Cardiac muscle cell (in vitro differentiated cells and primary cell): ENCODE results near the gene HM13. TPM values are rescaled to one million over a fixed set of nuclear protein-coding genes. Genes with fewer than 3 reads are reported as not detected.
A peak's percentile ranks its signal among the peaks of the same experiment; 100 is the strongest.
"Not testable (repeated sequence)": the region's sequence is repeated elsewhere in the genome, so short reads cannot be mapped to it uniquely, and the experiment has no call there.

Experiments
- DNase-seq, 2 donors: peaks; one replicate each; pipeline versions ENCODE4 v3.0.0 to v3.0.0-alpha.2; 2010 to 2017; ENCODE audit warnings: low read depth in 1 of 2, low spot score in 1 of 2
- H3K27ac ChIP-seq: fragments of 200-600 bp; sonication (generic); 2 replicates; pipeline ENCODE4 v1.5.1; 2016
- H3K27me3 ChIP-seq: fragments of 200-600 bp; sonication (generic); 2 replicates; pipeline ENCODE4 v1.6.0; 2016; ENCODE audit warnings: control low read depth
- H3K36me3 ChIP-seq: fragments of 200-600 bp; sonication (generic); 2 replicates; pipeline ENCODE4 v1.5.1; 2016; ENCODE audit warnings: control low read depth
- H3K4me1 ChIP-seq: fragments of 200-600 bp; sonication (generic); 2 replicates; pipeline ENCODE4 v1.8.1; 2017; ENCODE audit warnings: low read depth, mild to moderate bottlenecking, mixed run types
- H3K4me3 ChIP-seq: fragments of 200-600 bp; sonication (generic); 2 replicates; pipeline ENCODE4 v1.5.1; 2016; ENCODE audit warnings: mild to moderate bottlenecking
- H3K9me3 ChIP-seq: fragments of 200-600 bp; sonication (generic); 2 replicates; pipeline ENCODE4 v1.5.1; 2017; ENCODE audit warnings: low read depth, mild to moderate bottlenecking, control low read depth
- polyA plus RNA-seq: library from polyadenylated mRNA; unstranded; fragments of >200 nt; fragmentation: Nextera tagmentation; extraction: Ambion mirVana; gene quantifications from 2 replicates; pipeline ENCODE4 v1.2.1, GENCODE V29; 2016
- total RNA-seq: library from RNA; depleted of rRNA; stranded (reverse); fragments of >200 nt; gene quantifications from 2 replicates; pipeline ENCODE4 v1.2.3, GENCODE V29; 2016
- TF ChIP-seq, protein P1 (sequence below): IDR thresholded peaks from 2 replicates; pipeline ENCODE4 v1.5.1; 2012; ENCODE audit warnings: low read depth, mild to moderate bottlenecking, low read length

Gene HM13
- total and polyA plus RNA-seq, 2 experiments from 2014 or later: 49.8 to 170 TPM

DNA sequence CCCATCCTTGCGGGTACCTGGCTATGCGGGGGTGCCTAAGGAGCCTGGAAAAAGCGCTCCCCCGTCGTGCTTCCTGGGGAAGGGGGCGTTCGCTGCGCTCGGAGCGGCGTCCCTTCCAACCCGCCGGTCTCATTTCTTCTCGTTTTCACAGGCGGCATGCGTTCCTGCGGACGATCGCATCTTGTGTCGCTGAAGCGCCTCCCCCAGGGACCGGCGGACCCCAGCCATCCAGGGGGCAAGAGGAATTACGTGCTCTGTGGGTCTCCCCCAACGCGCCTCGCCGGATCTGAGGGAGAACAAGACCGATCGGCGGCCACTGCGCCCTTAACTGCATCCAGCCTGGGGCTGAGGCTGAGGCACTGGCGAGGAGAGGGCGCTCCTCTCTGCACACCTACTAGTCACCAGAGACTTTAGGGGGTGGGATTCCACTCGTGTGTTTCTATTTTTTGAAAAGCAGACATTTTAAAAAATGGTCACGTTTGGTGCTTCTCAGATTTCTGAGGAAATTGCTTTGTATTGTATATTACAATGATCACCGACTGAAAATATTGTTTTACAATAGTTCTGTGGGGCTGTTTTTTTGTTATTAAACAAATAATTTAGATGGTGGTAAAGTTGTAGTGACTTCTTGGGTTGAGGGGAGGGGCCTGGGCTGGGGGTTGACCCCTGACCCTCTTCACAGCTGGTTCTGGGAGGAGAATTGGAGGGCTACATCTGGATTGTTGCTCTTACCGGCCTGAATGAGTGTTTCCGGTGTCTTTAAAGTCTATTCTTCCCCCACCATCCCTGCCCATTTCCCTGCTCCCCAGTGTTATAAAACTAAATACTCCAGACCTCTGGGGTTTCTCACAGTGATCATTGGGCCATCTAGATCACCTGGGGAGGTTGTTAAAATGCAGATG lies 91.9 kb downstream of the HM13 start:
- H3K36me3 ChIP-seq: no peaks in the 10 kb centered on the region
- H3K27ac ChIP-seq: peak overlapping the region; percentile 99
- peaks cover 28% of the 10 kb centered on the region for H3K4me1 ChIP-seq
- no peaks in the 10 kb centered on the region for H3K9me3 ChIP-seq
- peak overlapping the region; percentile 82 for H3K4me3 ChIP-seq
- TF ChIP-seq, protein P1, sequence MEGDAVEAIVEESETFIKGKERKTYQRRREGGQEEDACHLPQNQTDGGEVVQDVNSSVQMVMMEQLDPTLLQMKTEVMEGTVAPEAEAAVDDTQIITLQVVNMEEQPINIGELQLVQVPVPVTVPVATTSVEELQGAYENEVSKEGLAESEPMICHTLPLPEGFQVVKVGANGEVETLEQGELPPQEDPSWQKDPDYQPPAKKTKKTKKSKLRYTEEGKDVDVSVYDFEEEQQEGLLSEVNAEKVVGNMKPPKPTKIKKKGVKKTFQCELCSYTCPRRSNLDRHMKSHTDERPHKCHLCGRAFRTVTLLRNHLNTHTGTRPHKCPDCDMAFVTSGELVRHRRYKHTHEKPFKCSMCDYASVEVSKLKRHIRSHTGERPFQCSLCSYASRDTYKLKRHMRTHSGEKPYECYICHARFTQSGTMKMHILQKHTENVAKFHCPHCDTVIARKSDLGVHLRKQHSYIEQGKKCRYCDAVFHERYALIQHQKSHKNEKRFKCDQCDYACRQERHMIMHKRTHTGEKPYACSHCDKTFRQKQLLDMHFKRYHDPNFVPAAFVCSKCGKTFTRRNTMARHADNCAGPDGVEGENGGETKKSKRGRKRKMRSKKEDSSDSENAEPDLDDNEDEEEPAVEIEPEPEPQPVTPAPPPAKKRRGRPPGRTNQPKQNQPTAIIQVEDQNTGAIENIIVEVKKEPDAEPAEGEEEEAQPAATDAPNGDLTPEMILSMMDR: no peak
- H3K27me3 ChIP-seq: no peaks in the 10 kb centered on the region
- peak; percentile 39 to 52 for DNase-seq

DNA sequence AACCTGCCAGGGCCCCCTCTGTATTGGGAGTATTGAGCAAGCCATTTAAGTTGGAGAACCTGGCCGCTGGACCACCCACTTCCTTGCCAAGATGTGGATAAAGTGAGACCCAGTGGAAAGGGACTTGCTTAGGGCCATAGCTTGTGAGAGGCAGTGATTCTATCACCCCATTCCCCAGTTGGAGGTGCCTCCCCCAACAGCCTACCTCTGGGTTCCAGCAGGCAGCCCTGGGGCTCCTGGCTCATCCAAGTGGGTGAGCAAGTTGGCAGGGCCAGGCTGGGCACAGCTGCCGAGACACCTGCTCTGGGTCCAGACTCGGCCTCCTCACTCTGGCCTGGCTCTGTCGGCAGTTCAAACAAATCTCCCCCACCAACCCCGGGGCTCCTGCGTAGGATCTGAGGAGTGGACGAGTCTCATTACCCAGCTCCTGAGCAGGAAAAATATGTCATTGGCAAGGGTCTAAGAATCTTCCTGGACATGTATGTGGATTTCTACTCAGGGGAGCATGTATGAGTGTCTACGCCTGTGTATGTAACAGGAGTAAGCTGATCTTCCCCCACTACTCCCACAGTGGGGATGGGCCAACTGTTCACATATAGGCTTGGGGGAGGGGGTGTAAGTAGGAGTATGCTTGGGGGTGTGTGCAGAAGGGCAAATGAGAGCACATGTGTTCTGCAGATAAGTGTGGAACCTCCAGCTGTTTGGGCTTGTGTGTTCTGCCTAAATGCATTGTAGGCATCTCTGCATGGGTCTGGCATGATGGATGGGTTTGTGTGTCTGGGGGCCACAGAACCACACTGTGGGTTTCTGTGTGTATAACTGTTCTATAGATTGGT lies 92.8 kb downstream of the HM13 start:
- peaks cover 28% of the 10 kb centered on the region for H3K4me1 ChIP-seq
- peak overlapping the region; percentile 82 for H3K4me3 ChIP-seq
- peak overlapping the region; percentile 99 for H3K27ac ChIP-seq
- peak; percentile 68 to 88 for DNase-seq
- no peaks in the 10 kb centered on the region for H3K36me3 ChIP-seq
- TF ChIP-seq, protein P1: no peak
- H3K27me3 ChIP-seq: no peaks in the 10 kb centered on the region
- H3K9me3 ChIP-seq: no peaks in the 10 kb centered on the region

DNA sequence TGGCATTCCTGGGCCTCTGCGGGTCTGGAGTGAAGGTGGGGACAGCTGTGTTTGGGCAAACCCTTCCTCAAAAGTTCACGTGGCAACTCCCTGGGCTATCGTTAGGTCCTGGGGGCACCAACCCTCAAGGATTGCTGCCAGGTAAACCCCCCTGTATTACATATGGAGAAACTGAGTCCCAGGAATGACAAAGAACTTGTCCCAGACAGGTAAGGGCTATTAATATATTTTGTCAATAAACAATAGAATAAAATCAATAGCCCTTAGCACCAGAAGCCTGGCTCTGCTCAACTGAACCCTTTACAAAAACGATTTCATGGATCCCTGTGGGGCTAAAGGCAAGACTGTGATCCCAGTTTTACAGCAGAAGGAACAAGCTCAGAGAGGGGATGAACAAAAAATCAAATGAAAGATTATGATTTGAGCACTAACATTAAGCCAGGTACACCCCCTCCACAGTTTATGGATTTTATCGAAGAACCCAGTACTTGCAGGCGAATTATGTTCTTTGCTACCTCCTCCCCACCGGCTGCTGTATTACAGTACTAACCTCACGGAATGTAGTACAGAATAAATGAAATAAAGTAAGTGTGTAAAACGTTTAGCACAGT lies 93.5 kb downstream of the HM13 start:
- TF ChIP-seq, protein P1: no peak
- H3K36me3 ChIP-seq: no peaks in the 10 kb centered on the region
- peak overlapping the region; percentile 99 for H3K27ac ChIP-seq
- DNase-seq: peak in 1 of 2 donors; percentile 37
- H3K4me3 ChIP-seq: peak overlapping the region; percentile 82
- no peaks in the 10 kb centered on the region for H3K9me3 ChIP-seq
- no peaks in the 10 kb centered on the region for H3K27me3 ChIP-seq
- peaks cover 28% of the 10 kb centered on the region for H3K4me1 ChIP-seq

DNA sequence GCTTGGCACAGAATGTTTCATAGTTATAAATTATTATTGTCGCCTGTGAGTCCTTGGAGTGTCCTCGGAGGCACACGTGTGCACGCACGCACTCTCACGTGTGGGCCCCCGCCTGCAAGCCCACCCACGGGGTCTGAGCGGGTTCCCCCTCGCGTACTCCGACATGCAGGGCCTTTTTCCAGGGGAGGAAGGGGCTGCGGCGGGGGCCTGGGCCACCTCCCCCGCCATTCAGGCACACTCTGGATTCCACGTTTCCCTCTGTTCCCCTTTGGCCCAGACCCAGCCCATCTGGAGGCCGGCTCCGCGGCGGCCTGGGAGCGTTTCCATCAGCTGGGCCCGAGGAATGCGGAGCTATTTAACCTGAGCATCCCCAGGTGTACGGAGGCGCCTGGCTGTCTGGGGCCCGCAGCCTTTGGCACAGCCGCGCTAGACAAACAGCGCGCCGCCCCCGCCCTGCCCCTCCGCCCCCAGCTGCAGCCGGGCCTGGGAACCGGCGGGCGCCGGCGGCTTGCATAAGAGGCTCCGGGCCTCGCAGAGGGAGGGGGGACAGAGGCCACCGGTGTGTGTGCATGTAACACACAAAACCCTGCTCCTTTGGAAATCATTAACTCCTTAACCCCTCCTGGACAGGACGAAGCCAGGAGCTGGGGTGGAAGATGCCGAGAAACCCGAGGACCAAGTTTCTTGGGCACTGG lies 94.2 kb downstream of the HM13 start:
- Histone ChIP-seq H3K4me1 (peaks cover 28% of the 10 kb centered on the region), H3K4me3 (no peak overlapping the region), H3K9me3 (no peaks in the 10 kb centered on the region), H3K36me3 (no peaks in the 10 kb centered on the region), H3K27ac (peak overlapping the region; percentile 99), H3K27me3 (no peaks in the 10 kb centered on the region)
- DNase-seq: peak; percentile 76 to 89
- TF ChIP-seq, protein P1: no peak

DNA sequence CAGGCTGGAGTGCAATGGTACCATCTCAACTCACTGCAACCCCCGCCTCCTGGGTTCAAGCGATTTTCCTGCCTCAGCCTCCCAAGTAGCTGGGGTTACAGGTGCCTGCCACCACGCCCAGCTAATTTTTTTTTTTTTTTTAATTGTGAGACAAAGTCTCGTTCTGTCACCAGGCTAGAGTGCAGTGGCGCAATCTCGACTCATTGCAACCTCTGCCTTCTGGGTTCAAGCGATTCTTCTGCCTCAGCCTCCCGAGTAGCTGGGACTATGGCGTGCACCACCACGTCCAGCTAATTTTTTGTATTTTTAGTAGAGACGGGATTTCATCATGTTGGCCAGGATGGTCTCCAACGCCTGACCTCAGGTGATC lies 98.0 kb downstream of the HM13 start:
- not testable (repeated sequence) for DNase-seq, H3K36me3 ChIP-seq, H3K27ac ChIP-seq, H3K9me3 ChIP-seq, H3K4me3 ChIP-seq, H3K27me3 ChIP-seq
- H3K4me1 ChIP-seq: peaks cover 19% of the 10 kb centered on the region
